ENCODE measurements around the gene DBI. TPM values are rescaled to one million over a fixed set of nuclear protein-coding genes. Genes with fewer than 3 reads are reported as not detected.

The DBI gene
- total RNA-seq, 1 experiment from 2014 or later, result 273 TPM

GRCh38 chr2:119338272-119338671 lies 28.5 kb upstream of the DBI start:
- Histone ChIP-seq H3K27me3 (ENCODE audit: low read length) (no peaks in the 10 kb centered on the region), H3F3A (ENCODE audit: low read length, unreplicated experiment) (no peaks in the 10 kb centered on the region), H3K4me3 (ENCODE audit: low read length) (no peak overlapping the region), H3K4me2 (ENCODE audit: low read length) (no peak overlapping the region), H4K20me1 (ENCODE audit: low read length) (no peaks in the 10 kb centered on the region), H2AFZ (ENCODE audit: low read length) (no peak overlapping the region), H3K79me2 (ENCODE audit: low read length) (no peaks in the 10 kb centered on the region), H3K9me2 (replicated peaks; ENCODE audit: low read length) (no peaks in the 10 kb centered on the region), H3K4me1 (ENCODE audit: insufficient read depth, low read length) (no peaks in the 10 kb centered on the region), H3K27ac (ENCODE audit: low read length) (no peak overlapping the region), H3K9ac (ENCODE audit: low read length) (no peak overlapping the region), H3K36me3 (ENCODE audit: low read depth, low read length) (no peaks in the 10 kb centered on the region), H3K9me3 (ENCODE audit: low read length) (no peaks in the 10 kb centered on the region)
- intact Hi-C loops (cut with micrococcal nuclease), result no loop called here
- ChIA-PET CTCF (no interaction called here), POLR2A (ENCODE audit: unreplicated experiment) (no interaction called here)
- DNase-seq, result no peak
- TF ChIP-seq CTCF (conservative IDR thresholded peaks at IDR 0.05; ENCODE audit: low read depth, low read length) (no peak), EZH2 (IDR thresholded peaks at IDR 0.05; ENCODE audit: low read length, unreplicated experiment) (no peak), EZH2phosphoT487 (IDR thresholded peaks at IDR 0.05; ENCODE audit: borderline replicate concordance, low read length) (no peak)
- no peak for ATAC-seq
- no TSS peak for BruUV-seq (replicated peaks)

GRCh38 chr2:119338826-119339561 lies 27.8 kb upstream of the DBI start:
- no TSS peak for BruUV-seq (replicated peaks)
- ChIA-PET CTCF (no interaction called here), POLR2A (ENCODE audit: unreplicated experiment) (no interaction called here)
- Histone ChIP-seq H3K9me3 (ENCODE audit: low read length) (no peaks in the 10 kb centered on the region), H3K79me2 (ENCODE audit: low read length) (no peaks in the 10 kb centered on the region), H3K9me2 (replicated peaks; ENCODE audit: low read length) (no peaks in the 10 kb centered on the region), H3K4me2 (ENCODE audit: low read length) (no peak overlapping the region), H3K4me1 (ENCODE audit: insufficient read depth, low read length) (no peaks in the 10 kb centered on the region), H3F3A (ENCODE audit: low read length, unreplicated experiment) (no peaks in the 10 kb centered on the region), H2AFZ (ENCODE audit: low read length) (no peak overlapping the region), H3K36me3 (ENCODE audit: low read depth, low read length) (no peaks in the 10 kb centered on the region), H3K4me3 (ENCODE audit: low read length) (no peak overlapping the region), H3K27ac (ENCODE audit: low read length) (no peak overlapping the region), H3K27me3 (ENCODE audit: low read length) (no peaks in the 10 kb centered on the region), H3K9ac (ENCODE audit: low read length) (no peak overlapping the region), H4K20me1 (ENCODE audit: low read length) (no peaks in the 10 kb centered on the region)
- no peak for ATAC-seq
- intact Hi-C loops (cut with micrococcal nuclease), result no loop called here
- TF ChIP-seq EZH2 (IDR thresholded peaks at IDR 0.05; ENCODE audit: low read length, unreplicated experiment), result no peak
- no peak for TF ChIP-seq CTCF (conservative IDR thresholded peaks at IDR 0.05; ENCODE audit: low read depth, low read length)
- TF ChIP-seq EZH2phosphoT487 (IDR thresholded peaks at IDR 0.05; ENCODE audit: borderline replicate concordance, low read length), result no peak
- no peak for DNase-seq

- Histone ChIP-seq H3K36me3 (ENCODE audit: low read depth, low read length) (no peaks in the 10 kb centered on the region), H3K79me2 (ENCODE audit: low read length) (no peaks in the 10 kb centered on the region), H4K20me1 (ENCODE audit: low read length) (no peaks in the 10 kb centered on the region), H3K27me3 (ENCODE audit: low read length) (no peaks in the 10 kb centered on the region), H2AFZ (ENCODE audit: low read length) (no peak overlapping the region), H3K9ac (ENCODE audit: low read length) (no peak overlapping the region), H3K27ac (ENCODE audit: low read length) (no peak overlapping the region), H3K9me3 (ENCODE audit: low read length) (no peaks in the 10 kb centered on the region), H3K9me2 (replicated peaks; ENCODE audit: low read length) (no peaks in the 10 kb centered on the region), H3K4me3 (ENCODE audit: low read length) (no peak overlapping the region), H3K4me2 (ENCODE audit: low read length) (no peak overlapping the region), H3K4me1 (ENCODE audit: insufficient read depth, low read length) (no peaks in the 10 kb centered on the region), H3F3A (ENCODE audit: low read length, unreplicated experiment) (no peaks in the 10 kb centered on the region)
- no peak for DNase-seq
- POLR2A ChIA-PET (ENCODE audit: unreplicated experiment), result no interaction called here
- ATAC-seq, result no peak
- TF ChIP-seq EZH2phosphoT487 (IDR thresholded peaks at IDR 0.05; ENCODE audit: borderline replicate concordance, low read length) (no peak), EZH2 (IDR thresholded peaks at IDR 0.05; ENCODE audit: low read length, unreplicated experiment) (no peak)
- CTCF ChIA-PET, result no interaction called here
- intact Hi-C loops (cut with micrococcal nuclease), result no loop called here
- no TSS peak for BruUV-seq (replicated peaks)
Measured at GRCh38 chr2:119339562-119339923, 27.2 kb upstream of the DBI start.

All from PC-3 (cell line).